H9 (cell line): ENCODE data around the gene PAXX. TPM values are rescaled to one million over a fixed set of nuclear protein-coding genes. Genes with fewer than 3 reads are reported as not detected.

Source experiments
- DNase-seq: peaks from one replicate; pipeline ENCODE4 v3.0.0-alpha.2; 2017
- H2AFZ ChIP-seq: one replicate; pipeline ENCODE4 v1.6.1; 2013; ENCODE audit warnings: mild to moderate bottlenecking, low read length, control low read depth, moderate library complexity
- H2AK5ac ChIP-seq: 2 replicates; pipeline ENCODE4 v1.6.1; 2013; ENCODE audit warnings: low read length, control low read depth, mixed read lengths; ENCODE audit not compliant: insufficient read length
- H2BK120ac ChIP-seq: one replicate; pipeline ENCODE4 v1.6.1; 2013; ENCODE audit warnings: low read depth, mild to moderate bottlenecking, low read length, control low read depth, inconsistent platforms; ENCODE audit not compliant: poor library complexity, severe bottlenecking
- H2BK12ac ChIP-seq: 2 replicates; pipeline ENCODE4 v1.6.1; 2013; ENCODE audit warnings: low read length, control low read depth, mixed read lengths, low read depth; ENCODE audit not compliant: insufficient read length
- H2BK15ac ChIP-seq: 2 replicates; pipeline ENCODE4 v1.6.1; 2013; ENCODE audit warnings: low read depth, low read length, control low read depth
- H2BK20ac ChIP-seq: one replicate; pipeline ENCODE4 v1.6.1; 2013; ENCODE audit warnings: low read depth, mild to moderate bottlenecking, low read length, control low read depth, inconsistent platforms; ENCODE audit not compliant: poor library complexity, severe bottlenecking
- H2BK5ac ChIP-seq: 2 replicates; pipeline ENCODE4 v1.6.1; 2013; ENCODE audit warnings: low read length, control low read depth, mixed read lengths; ENCODE audit not compliant: insufficient read length
- H3K14ac ChIP-seq: 2 replicates; pipeline ENCODE4 v1.6.1; 2013; ENCODE audit warnings: low read length, control low read depth; ENCODE audit not compliant: insufficient read depth
- H3K18ac ChIP-seq: 2 replicates; pipeline ENCODE4 v1.6.1; 2013; ENCODE audit warnings: low read depth, mild to moderate bottlenecking, mixed read lengths, low read length, control low read depth; ENCODE audit not compliant: insufficient read length
- H3K23ac ChIP-seq: 2 replicates; pipeline ENCODE4 v1.6.1; 2013; ENCODE audit warnings: low read length, control low read depth, mixed read lengths, low read depth; ENCODE audit not compliant: insufficient read length
- H3K23me2 ChIP-seq: 2 replicates; pipeline ENCODE4 v1.6.1; 2013; ENCODE audit warnings: low read depth, mild to moderate bottlenecking, mixed read lengths, low read length, control low read depth; ENCODE audit not compliant: insufficient read length, poor library complexity, severe bottlenecking
- H3K27ac ChIP-seq: 2 replicates; pipeline ENCODE4 v1.5.1; 2013; ENCODE audit warnings: low read length, control low read depth, mixed read lengths, low read depth; ENCODE audit not compliant: insufficient read length
- H3K27me3 ChIP-seq: 2 replicates; pipeline ENCODE4 v1.6.1; 2013; ENCODE audit warnings: low read length, control low read depth, inconsistent platforms; ENCODE audit not compliant: insufficient read depth
- H3K4ac ChIP-seq: 2 replicates; pipeline ENCODE4 v1.6.1; 2013; ENCODE audit warnings: low read depth, mild to moderate bottlenecking, control low read depth, inconsistent platforms, low read length, moderate library complexity
- H3K4me1 ChIP-seq: 2 replicates; pipeline ENCODE4 v1.6.1; 2013; ENCODE audit warnings: low read length, control low read depth, inconsistent platforms; ENCODE audit not compliant: insufficient read depth
- H3K4me2 ChIP-seq: 2 replicates; pipeline ENCODE4 v1.6.1; 2013; ENCODE audit warnings: low read length, control low read depth, mixed read lengths; ENCODE audit not compliant: insufficient read length, insufficient read depth
- H3K56ac ChIP-seq: 2 replicates; pipeline ENCODE4 v1.6.1; 2013; ENCODE audit warnings: low read depth, mild to moderate bottlenecking, mixed read lengths, low read length, control low read depth; ENCODE audit not compliant: insufficient read length
- H3K79me1 ChIP-seq: 2 replicates; pipeline ENCODE4 v1.6.1; 2013; ENCODE audit warnings: low read depth, mild to moderate bottlenecking, moderate library complexity, low read length, control low read depth, inconsistent platforms; ENCODE audit not compliant: insufficient read depth, poor library complexity, severe bottlenecking
- H3K79me2 ChIP-seq: 2 replicates; pipeline ENCODE4 v1.6.1; 2013; ENCODE audit warnings: low read length, control low read depth, inconsistent platforms; ENCODE audit not compliant: insufficient read depth
- H3K9ac ChIP-seq: 2 replicates; pipeline ENCODE4 v1.6.1; 2013; ENCODE audit warnings: low read length, control low read depth, mixed read lengths; ENCODE audit not compliant: insufficient read length; ENCODE audit errors: extremely low read depth
- H3K9me3 ChIP-seq: one replicate; pipeline ENCODE4 v1.6.1; 2013; ENCODE audit warnings: low read depth, low read length, inconsistent platforms; ENCODE audit not compliant: control insufficient read depth
- H3T11ph ChIP-seq: one replicate; pipeline ENCODE4 v1.6.1; 2013; ENCODE audit warnings: mild to moderate bottlenecking, low read length, control low read depth, inconsistent platforms
- H4K20me1 ChIP-seq: one replicate; pipeline ENCODE4 v1.6.1; 2013; ENCODE audit not compliant: control insufficient read depth, insufficient read length, insufficient read depth
- H4K5ac ChIP-seq: 2 replicates; pipeline ENCODE4 v1.6.1; 2013; ENCODE audit warnings: low read depth, mild to moderate bottlenecking, mixed read lengths, low read length, control low read depth; ENCODE audit not compliant: insufficient read length
- H4K8ac ChIP-seq: replicated peaks from 2 replicates; pipeline ENCODE4 v1.6.1; 2013; ENCODE audit warnings: low read length, control low read depth, mixed read lengths, low read depth; ENCODE audit not compliant: insufficient read length
- H4K91ac ChIP-seq: 2 replicates; pipeline ENCODE4 v1.6.1; 2013; ENCODE audit warnings: low read depth, mild to moderate bottlenecking, moderate library complexity, mixed read lengths, low read length, control low read depth; ENCODE audit not compliant: insufficient read length
- H3K27ac Mint-ChIP-seq, 3 experiments: 2 replicates in 2 of 3; 3 replicates in 1 of 3; pipeline ENCODE4 v1.8.0; 2020 to 2021; ENCODE audit warnings: mixed read lengths in 3 of 3, mild to moderate bottlenecking in 1 of 3, moderate library complexity in 1 of 3
- H3K27me3 Mint-ChIP-seq: 2 replicates; pipeline ENCODE4 v1.8.0; 2021; ENCODE audit warnings: low read depth, mild to moderate bottlenecking, moderate library complexity, mixed read lengths
- H3K36me3 Mint-ChIP-seq, 3 experiments: 2 replicates in 2 of 3; 3 replicates in 1 of 3; pipeline ENCODE4 v1.8.0; 2020 to 2021; ENCODE audit warnings: low read depth in 3 of 3, mixed read lengths in 3 of 3; ENCODE audit not compliant: insufficient read depth in 1 of 3
- H3K4me1 Mint-ChIP-seq, 2 experiments: 2 replicates each; pipeline ENCODE4 v1.8.0; 2020; ENCODE audit warnings: mixed read lengths in 2 of 2
- H3K4me3 Mint-ChIP-seq, 2 experiments: 2 replicates in 1 of 2; 3 replicates in 1 of 2; pipeline ENCODE4 v1.8.0; 2020 to 2021; ENCODE audit warnings: mild to moderate bottlenecking in 2 of 2, mixed read lengths in 2 of 2, moderate library complexity in 1 of 2
- H3K9me3 Mint-ChIP-seq, 2 experiments: 2 replicates in 1 of 2; 3 replicates in 1 of 2; pipeline ENCODE4 v1.8.0; 2020; ENCODE audit warnings: mild to moderate bottlenecking in 2 of 2, mixed read lengths in 2 of 2, moderate library complexity in 1 of 2
- CTCF ChIP-seq: fragments of 200-600 bp; sonication (generic); conservative IDR thresholded peaks from 3 replicates; pipeline ENCODE4 v1.8.0; 2021; ENCODE audit warnings: antibody characterized with exemption, mild to moderate bottlenecking
- WGBS: extraction: QIAGEN DNeasy Blood & Tissue Kit; methylation state at CpG from one replicate; pipeline ENCODE4 v1.1.7; 2013; ENCODE audit warnings: missing lambda C conversion rate, low lambda C conversion rate, mixed read lengths; ENCODE audit not compliant: insufficient read length; ENCODE audit errors: extremely low coverage; 5-methylcytosine and 5-hydroxymethylcytosine counted together
- total RNA-seq: library from RNA; stranded (reverse); gene quantifications from 2 replicates; pipeline ENCODE4 v1.2.1, GENCODE V29; 2021

PAXX gene
- total RNA-seq, 1 experiment from 2014 or later: 51.2 TPM

GRCh38 chr9:136956604-136957003 is 35.6 kb upstream of the PAXX start:
- no peak for TF ChIP-seq CTCF
- H3K9me3 Mint-ChIP-seq: peaks cover 6% of the 10 kb centered on the region in 2 experiments; a peak in 4 of 5 replicates
- no peak overlapping the region for H3K27ac Mint-ChIP-seq
- Histone ChIP-seq H2AFZ (no peak overlapping the region), H2BK120ac (no peak overlapping the region), H3K27ac (no peak overlapping the region), H3K9me3 (no peaks in the 10 kb centered on the region), H4K5ac (no peak overlapping the region), H3K4me2 (no peak overlapping the region), H3K79me2 (no peaks in the 10 kb centered on the region), H2BK15ac (no peak overlapping the region), H2BK12ac (no peak overlapping the region), H3K4me1 (no peaks in the 10 kb centered on the region), H3K23me2 (no peaks in the 10 kb centered on the region), H4K91ac (no peak overlapping the region), H3K18ac (no peak overlapping the region), H3T11ph (no peak overlapping the region), H3K4ac (no peak overlapping the region), H4K8ac (no peak overlapping the region), H3K9ac (no peak overlapping the region), H3K14ac (no peak overlapping the region), H2AK5ac (no peak overlapping the region), H3K79me1 (no peaks in the 10 kb centered on the region), H2BK5ac (no peak overlapping the region), H3K27me3 (no peaks in the 10 kb centered on the region), H2BK20ac (no peak overlapping the region), H3K56ac (no peak overlapping the region), H3K23ac (no peak overlapping the region), H4K20me1 (peaks cover 2% of the 10 kb centered on the region)
- H3K36me3 Mint-ChIP-seq: no peaks in the 10 kb centered on the region; a peak in 1 of 7 replicates
- H3K4me1 Mint-ChIP-seq: 0 out of 4 replicates have a peak, but pooled peaks cover 0 to 2% of the 10 kb centered on the region in 2 experiments
- no peak for DNase-seq
- H3K4me3 Mint-ChIP-seq: no peak overlapping the region; a peak in 1 of 5 replicates
- peaks cover 8% of the 10 kb centered on the region for H3K27me3 Mint-ChIP-seq
- 100% methylated on average over 2 of the region's 4 CpGs for WGBS
